HG03097 (cell line): Measurements from ENCODE around the gene LDLRAD4.

Experiments used
- ATAC-seq: cut with Tn5 transposase; IDR thresholded peaks from one replicate; pipeline ENCODE4 v1.9.1; 2021; ENCODE audit not compliant: unreplicated experiment, low FRiP score

Gene LDLRAD4

DNA sequence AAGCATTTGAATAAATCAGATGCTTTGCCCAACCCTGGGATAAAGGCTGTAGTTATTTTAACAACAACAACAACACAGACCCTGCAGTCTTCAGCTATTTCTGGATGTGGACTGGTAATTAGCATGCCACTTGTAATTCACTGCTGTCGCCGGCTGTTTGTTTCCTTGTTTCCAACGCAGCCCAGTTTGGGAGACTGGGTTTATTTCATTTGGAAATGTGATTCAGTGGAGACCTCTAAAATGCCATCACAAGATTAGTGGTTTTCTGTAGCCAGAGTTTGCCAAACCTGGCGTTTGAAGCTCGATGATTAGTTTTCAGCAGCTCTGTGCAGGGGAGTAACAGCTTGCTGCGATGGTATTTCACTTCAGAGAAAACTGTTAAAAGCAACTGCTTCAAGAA, 83.5 kb downstream of the LDLRAD4 start:
- ATAC-seq = no peak

DNA sequence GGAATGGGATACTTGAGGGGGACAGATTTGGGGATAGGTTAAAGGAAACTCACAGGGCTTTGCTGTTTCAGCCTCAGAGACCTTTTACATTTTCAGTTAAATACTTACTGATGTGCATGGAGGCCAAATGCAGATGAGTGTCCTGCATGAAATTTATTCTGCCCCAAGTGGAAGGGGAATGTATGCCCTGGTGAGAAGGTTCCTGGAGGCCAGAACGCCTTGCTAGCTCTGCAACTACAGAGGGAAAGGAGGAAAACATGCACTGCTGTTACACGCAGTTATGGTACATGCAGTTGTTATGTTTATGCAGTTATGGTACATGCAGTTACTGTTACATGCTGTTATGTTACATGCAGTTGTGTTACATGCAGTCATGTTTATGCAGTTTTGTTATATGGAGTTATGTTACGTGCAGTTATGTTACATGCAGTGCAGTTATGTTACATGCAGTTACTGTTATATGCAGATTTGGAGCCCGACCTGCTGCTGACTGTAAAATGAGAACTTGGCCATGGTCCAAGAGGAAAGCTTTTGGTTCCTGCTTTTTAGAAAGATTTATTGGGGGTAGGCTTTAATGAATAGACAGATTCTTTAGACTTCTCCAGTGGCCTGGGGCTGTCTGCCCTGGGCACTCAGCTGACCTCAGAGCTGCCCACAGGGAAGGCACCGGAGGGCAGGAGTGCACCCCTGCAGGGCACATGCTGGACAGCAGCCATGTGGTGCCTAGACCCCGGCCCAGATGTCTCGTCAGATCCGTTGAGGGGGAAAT, 84.1 kb downstream of the LDLRAD4 start:
- ATAC-seq = no peak

GRCh38 chr18:13303756-13304364, 85.3 kb downstream of the LDLRAD4 start:
- no peak for ATAC-seq

DNA sequence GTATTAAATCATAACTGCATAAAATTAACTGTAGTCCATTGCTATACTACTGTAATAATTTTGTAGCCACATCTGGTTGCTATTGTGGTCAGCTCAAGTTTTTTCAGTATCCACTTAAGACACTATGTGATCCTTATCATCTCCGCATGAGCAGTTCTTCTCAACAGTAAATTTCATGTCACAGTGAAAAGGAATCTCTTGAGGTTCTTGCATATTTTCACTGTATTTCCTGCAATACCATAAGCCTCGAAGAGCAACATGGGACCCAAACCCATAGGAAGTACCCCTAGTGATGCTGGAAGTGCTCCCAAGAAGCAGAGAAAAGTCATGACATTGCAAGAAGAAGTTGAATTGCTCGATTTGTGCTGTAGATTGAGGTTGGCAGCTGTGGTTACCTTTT, 86.7 kb downstream of the LDLRAD4 start:
- no peak for ATAC-seq

GRCh38 chr18:13306583-13306982, 88.0 kb downstream of the LDLRAD4 start:
- no peak for ATAC-seq

- ATAC-seq = no peak
Measured at GRCh38 chr18:13308369-13308768, 89.8 kb downstream of the LDLRAD4 start.

DNA sequence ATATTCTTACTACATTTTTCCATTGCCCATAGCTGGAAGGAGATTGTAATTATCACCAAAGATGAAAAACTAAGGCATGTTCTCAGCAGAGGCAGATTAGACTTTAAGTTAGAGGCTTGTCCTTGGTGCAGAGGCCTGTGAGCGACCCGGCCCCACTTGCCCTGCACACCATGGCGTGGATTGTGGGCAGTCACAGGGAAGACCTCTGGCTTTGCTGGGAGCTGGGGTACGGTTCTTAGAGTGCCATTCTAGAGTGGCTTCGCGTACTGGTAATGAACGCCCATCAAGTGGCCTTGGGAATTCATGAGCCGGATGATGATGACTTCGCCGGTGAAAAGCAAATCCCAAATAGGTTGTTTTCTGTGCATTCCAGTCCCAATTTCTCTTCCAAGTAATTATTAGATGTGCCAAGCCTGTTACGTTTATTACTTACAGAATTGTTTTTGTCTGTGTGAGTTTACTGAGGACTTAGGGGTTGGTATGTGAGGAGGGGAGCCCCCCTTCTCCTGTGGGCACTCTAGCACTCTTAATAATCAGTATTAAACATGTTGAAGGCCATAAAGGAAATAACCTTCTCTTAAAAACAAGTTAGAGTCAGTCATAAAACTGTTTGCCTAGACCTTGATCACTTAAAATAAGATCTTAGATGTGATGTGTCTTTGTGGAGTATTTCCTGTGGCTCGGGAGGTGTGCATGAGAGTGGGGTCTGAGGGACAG, 90.6 kb downstream of the LDLRAD4 start:
- no peak for ATAC-seq

DNA sequence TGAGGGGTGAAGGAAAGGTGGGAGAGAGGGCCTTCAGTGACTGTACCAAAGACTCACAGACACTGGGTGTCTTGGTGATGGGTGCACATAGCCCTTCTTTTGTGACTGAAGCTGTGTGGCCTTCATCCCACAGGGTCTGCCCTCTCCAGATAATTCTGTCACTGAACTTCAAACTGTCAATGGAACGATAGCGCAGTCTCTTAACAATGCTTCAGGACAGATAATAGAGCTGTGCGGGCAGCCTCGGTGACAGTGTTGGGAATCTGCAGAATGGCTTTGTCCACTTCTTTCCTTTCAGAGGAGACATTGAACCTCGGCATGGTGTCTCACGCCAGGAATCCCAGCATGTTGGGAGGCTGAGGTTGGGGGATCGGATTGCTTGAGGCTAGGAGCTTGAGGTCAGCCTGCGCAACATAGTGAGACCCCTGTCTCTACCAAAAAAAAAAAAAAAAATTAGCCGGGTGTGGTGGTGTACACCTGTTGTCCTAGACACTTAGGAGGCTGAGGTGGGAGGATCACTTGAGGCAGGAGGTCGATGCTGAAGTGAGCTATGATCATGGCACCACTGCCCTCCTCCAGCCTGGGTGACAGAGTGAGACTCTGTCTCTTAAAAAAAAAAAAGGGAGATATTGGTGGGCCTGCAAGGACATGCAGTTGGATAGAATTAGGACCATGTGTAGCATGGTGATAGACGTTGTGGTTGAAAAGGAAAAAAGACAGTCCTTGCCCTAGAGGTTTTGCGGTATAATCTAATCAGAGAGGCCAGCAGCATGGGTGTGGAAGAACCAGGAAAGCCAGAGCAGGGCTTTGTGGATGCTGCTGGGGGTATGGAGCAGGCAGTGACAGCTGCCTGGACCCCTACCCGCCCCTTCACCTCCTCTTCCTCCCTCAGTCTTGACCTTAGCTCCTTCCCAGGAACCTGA, 91.4 kb downstream of the LDLRAD4 start:
- ATAC-seq = no peak

DNA sequence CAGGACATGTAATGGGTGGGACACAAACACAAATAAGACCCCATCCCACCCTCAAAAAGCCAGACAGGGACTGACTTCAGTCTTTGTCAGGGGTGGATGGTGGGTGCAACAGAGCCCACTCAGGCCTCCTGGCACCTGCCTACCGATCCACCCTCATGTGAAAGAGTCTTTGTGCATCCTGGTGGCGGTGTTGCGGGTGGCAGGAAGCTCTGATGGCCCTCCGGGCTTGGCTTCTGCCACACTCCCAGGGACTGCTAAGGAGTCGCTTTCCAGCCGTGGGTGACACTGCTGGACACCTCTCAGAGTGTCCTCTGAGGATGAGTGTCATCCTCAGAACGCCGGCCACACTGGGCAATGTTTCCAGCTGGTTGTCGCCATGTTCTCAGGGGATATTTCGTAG, 92.6 kb downstream of the LDLRAD4 start:
- ATAC-seq = no peak

- no peak for ATAC-seq
Measured at GRCh38 chr18:13312515-13312914, 94.0 kb downstream of the LDLRAD4 start.

GRCh38 chr18:13313006-13313686, 94.6 kb downstream of the LDLRAD4 start:
- no peak for ATAC-seq

DNA sequence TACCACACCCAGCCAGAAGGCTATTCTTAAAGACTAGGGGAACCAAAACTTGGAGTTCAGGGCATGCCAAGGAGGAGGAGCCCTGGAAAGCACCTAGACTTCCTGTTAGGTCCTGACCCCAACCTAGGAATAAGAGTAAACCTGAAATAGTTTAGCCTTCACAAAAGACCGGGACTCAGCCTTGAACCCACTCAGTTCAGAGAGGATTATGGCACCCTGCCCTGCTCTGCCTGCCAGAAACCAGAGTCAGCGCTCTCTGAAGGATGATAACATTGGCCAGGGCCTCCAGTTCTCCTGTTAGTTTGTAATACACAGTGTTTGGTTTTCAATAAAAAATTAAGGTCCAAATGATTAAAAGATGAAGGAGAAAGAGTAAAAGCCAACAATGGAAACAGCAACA, 96.4 kb downstream of the LDLRAD4 start:
- no peak for ATAC-seq

- no peak for ATAC-seq
Measured at GRCh38 chr18:13316063-13316462, 97.5 kb downstream of the LDLRAD4 start.

DNA sequence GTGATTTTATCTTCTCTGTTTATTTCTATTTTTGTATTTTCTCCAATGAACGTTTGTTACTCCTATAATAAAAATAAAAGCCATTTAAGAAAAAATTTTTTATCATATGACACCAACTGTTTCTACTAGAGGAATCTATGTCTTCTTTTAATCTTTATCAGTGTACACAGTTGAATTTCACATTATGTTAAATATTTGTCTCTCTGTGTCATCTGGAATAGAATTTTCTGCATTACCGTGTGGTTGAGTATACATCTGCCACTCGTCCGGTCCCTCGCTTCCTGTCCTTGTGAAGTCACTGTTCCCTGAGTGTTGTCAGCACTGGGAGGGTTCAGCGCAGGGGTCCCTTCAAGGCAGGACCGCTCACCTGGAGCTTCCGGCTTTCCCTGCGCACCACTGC, 99.2 kb downstream of the LDLRAD4 start:
- ATAC-seq = no peak

DNA sequence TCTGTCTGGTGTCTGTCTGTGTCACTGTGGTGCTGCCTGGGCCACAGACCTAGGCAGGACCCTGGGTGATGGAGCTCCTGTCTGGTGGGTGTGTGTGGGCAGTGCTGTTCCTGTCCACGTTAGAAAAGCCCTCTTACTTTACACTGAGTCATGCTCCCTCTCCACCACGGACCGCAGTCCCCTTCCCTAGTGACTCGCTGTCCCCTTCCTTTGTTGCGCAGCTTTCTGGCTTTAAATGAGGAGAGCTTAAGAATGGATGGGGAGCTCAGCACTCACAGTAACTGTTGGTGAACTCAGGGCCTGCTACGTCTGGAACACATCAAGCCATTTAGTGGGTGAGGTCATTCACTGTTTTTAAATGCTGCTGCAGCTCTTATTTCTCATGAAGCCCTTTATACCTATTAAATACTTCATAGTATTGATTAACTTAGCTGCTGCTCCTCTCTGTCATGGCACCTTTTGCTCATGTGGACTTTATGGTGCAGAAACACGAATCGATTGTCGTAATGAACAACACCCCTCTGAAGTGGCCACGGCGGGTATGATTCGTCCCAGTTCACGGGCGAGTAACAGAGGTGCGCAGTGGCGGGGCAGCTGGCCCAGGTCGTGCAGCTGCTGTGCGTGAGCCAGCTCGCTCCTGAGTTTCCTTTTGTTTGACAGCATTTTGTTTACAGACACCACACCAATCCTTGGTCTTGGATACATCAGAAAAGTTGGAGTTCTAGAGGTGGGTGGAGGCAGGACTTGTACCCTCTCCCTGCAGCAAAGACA, 100.4 kb downstream of the LDLRAD4 start:
- ATAC-seq = no peak

DNA sequence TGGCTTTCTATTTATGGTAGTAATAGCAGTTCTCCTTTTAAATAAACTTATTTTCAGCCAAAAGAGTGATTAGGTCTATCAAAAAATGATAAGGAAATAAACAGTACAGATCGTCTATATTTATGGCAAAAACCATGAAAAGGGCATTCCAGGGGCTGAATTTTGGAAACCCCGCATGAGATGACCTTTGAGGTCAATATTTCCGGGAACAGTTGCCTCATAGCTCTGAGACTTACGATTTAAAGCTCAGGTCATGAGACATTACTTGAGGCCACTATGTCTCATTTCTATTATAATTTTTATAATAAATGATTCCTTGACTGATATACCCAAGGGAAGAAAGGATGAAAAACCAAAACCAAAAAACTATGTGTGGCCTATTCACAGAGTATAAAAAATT, 101.1 kb downstream of the LDLRAD4 start:
- no peak for ATAC-seq

GRCh38 chr18:13320096-13320495, 101.5 kb downstream of the LDLRAD4 start:
- no peak for ATAC-seq

- no peak for ATAC-seq
Measured at GRCh38 chr18:13320891-13321425, 102.4 kb downstream of the LDLRAD4 start.

GRCh38 chr18:13321923-13322322, 103.4 kb downstream of the LDLRAD4 start:
- no peak for ATAC-seq
